ENCODE measurements around the gene TGFBR3L. TPM values are rescaled to one million over a fixed set of nuclear protein-coding genes. Genes with fewer than 3 reads are reported as not detected.

Gene TGFBR3L
- total RNA-seq, 2 donors from 2014 or later = not detected

DNA sequence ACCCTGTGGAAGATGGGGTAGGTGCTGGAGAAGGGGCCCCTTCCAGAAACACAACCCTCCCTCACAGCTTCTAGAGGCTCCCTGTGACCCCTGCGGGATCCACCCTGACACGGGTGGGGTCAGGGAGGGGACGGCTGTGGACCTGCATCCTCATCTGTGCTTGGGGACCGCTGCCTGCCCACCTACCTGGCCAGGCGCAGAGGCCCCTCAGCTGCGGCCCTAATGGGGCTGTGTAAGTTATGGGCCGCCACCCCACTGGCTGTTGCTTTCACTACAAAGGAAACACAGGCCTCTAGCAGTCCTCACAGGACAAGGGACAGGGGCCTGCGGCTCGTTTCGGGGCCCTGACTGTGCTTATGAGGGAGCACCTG lies 18.3 kb downstream of the TGFBR3L start:
- Histone ChIP-seq H3K27me3 (replicated peaks; ENCODE audit: insufficient read depth) (no peaks in the 10 kb centered on the region), H3K27ac (no peak overlapping the region), H3K4me3 (no peak overlapping the region), H3K36me3 (peaks cover 67% of the 10 kb centered on the region), H3K9me3 (no peaks in the 10 kb centered on the region), H3K4me1 (ENCODE audit: control insufficient read depth in 1 of 2, low read depth in 2 of 2) (peaks cover 21 to 32% of the 10 kb centered on the region in 2 donors)
- ATAC-seq (ENCODE audit: insufficient number of reproducible peaks, low FRiP score, low read depth) (no peak), DNase-seq (ENCODE audit: low spot score) (no peak)
- TF ChIP-seq, protein P1, sequence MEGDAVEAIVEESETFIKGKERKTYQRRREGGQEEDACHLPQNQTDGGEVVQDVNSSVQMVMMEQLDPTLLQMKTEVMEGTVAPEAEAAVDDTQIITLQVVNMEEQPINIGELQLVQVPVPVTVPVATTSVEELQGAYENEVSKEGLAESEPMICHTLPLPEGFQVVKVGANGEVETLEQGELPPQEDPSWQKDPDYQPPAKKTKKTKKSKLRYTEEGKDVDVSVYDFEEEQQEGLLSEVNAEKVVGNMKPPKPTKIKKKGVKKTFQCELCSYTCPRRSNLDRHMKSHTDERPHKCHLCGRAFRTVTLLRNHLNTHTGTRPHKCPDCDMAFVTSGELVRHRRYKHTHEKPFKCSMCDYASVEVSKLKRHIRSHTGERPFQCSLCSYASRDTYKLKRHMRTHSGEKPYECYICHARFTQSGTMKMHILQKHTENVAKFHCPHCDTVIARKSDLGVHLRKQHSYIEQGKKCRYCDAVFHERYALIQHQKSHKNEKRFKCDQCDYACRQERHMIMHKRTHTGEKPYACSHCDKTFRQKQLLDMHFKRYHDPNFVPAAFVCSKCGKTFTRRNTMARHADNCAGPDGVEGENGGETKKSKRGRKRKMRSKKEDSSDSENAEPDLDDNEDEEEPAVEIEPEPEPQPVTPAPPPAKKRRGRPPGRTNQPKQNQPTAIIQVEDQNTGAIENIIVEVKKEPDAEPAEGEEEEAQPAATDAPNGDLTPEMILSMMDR (IDR thresholded peaks at IDR 0.05) = no peak

DNA sequence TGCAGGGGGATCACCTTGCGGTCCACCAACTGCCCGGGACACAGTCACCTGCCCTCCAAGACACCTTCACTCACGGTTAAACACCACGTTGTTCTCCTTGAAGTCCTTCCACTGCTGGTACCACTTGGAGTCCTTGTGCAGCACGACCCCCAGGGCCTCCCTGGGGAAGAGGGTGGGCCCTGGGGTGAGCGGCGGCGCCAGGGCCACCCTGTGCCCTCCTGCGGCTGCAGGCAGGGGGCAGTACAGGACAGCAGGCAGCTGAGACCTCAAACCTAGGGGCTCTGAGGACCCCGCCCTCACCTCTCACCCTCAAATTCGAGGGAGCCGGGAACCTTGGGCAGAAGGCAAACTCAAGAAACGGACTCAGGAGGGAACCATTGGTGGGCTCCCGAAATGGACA lies 18.8 kb downstream of the TGFBR3L start:
- H3K9me3 ChIP-seq = no peaks in the 10 kb centered on the region
- DNase-seq (ENCODE audit: low spot score) = no peak
- peaks cover 72% of the 10 kb centered on the region for H3K36me3 ChIP-seq
- ATAC-seq (ENCODE audit: insufficient number of reproducible peaks, low FRiP score, low read depth) = no peak
- no peak overlapping the region for H3K27ac ChIP-seq
- TF ChIP-seq, protein P1 (IDR thresholded peaks at IDR 0.05) = no peak
- no peaks in the 10 kb centered on the region for H3K27me3 ChIP-seq (replicated peaks; ENCODE audit: insufficient read depth)
- H3K4me1 ChIP-seq (ENCODE audit: control insufficient read depth in 1 of 2, low read depth in 2 of 2) = peaks cover 16 to 27% of the 10 kb centered on the region in 2 donors
- no peak overlapping the region for H3K4me3 ChIP-seq

DNA sequence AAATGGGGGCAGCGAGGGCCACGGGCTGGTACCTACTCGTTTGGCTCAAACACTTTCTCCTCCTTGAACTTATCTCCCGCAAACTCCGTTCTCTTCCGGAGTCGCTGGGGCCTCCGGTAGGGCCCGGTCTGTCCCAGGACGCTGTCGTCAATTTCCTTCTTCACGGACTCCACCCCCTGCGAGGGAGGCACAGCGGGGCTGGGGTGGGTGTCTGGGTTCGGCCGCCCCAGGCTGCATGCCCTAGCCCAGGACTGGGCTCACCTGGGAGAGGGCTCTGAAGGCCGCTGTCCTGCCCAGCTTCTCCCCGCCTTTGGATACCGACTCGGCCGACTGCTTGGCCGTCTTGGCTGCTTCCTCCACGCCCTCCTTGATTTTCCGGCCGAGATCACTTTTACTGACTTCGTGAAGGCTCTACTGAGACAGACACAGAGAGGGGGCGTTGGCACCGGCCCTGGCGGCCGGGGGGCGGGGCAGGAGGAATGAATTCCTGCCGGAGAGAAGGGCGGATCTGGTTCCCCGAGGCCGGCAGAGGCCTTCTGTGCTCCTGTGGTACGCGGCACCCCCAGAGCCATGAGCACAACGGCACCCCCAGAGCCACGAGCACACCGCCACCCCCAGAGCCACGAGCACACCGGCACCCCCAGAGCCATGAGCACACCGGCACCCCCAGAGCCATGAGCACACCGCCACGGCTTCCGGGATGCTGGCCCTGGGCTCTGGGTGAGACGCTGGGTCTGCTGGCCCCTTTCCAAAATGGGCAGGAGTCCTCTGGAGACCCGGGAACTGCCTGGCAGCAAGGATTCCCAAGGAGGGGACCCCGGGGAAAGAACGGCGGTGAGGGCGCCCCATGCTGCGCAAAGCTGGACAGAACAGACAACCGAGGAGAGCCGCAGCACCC lies 19.4 kb downstream of the TGFBR3L start:
- H3K27ac ChIP-seq = no peak overlapping the region
- no peaks in the 10 kb centered on the region for H3K9me3 ChIP-seq
- peaks cover 15 to 24% of the 10 kb centered on the region in 2 donors for H3K4me1 ChIP-seq (ENCODE audit: control insufficient read depth in 1 of 2, low read depth in 2 of 2)
- H3K36me3 ChIP-seq = peaks cover 72% of the 10 kb centered on the region
- H3K4me3 ChIP-seq = no peak overlapping the region
- no peaks in the 10 kb centered on the region for H3K27me3 ChIP-seq (replicated peaks; ENCODE audit: insufficient read depth)
- TF ChIP-seq, protein P1 (IDR thresholded peaks at IDR 0.05) = no peak
- DNase-seq (ENCODE audit: low spot score) = no peak
- ATAC-seq (ENCODE audit: insufficient number of reproducible peaks, low FRiP score, low read depth) = no peak

DNA sequence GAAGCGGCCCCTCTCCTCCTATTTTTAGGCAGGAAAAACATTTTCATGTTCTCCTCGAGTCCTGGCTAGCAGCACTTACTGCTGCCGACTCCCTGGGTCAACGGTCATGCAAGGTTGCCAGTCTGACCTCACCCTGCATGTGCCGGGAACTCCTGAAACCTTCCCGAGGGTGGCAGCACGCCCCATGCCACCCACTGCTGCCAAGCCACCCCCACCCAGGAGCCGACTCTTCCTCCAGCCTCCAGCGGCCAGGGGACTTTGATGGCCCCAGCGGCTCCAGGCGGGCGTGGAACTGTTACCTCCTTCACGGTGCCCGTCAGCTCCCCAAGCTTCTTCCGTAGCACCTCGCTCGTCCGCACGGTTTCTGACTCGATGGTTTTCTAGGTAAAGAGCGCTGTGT lies 20.1 kb downstream of the TGFBR3L start:
- H3K27ac ChIP-seq = no peak overlapping the region
- TF ChIP-seq, protein P1 (IDR thresholded peaks at IDR 0.05) = no peak

DNA sequence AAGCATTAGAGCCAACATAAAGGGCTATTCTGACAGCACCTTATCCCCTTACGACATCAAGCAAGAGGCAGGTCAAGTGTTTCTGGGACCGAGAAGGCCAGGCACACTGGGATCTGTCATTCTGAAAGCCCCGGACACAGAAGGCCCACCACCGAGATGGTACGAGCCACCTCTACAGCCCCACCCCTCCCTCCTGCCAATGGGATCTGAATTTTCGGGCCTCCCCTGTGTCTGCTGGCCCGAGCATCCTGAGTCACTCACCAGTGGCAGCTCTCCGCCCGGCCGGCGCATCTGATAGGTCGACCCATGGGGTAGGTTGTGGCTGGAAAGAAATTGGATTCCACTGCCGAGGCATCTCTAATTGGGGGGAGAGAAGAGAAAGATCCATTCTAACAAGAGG lies 26.2 kb downstream of the TGFBR3L start:
- TF ChIP-seq, protein P1 (IDR thresholded peaks at IDR 0.05) = no peak
- Histone ChIP-seq H3K4me1 (ENCODE audit: control insufficient read depth in 1 of 2, low read depth in 2 of 2) (peaks cover 11 to 19% of the 10 kb centered on the region in 2 donors), H3K36me3 (peaks cover 39% of the 10 kb centered on the region)

More for the DNA sequence above, 20.1 kb downstream of the TGFBR3L start:
- Histone ChIP-seq H3K9me3 (no peaks in the 10 kb centered on the region), H3K4me3 (no peak overlapping the region), H3K36me3 (peaks cover 72% of the 10 kb centered on the region), H3K27me3 (replicated peaks; ENCODE audit: insufficient read depth) (no peaks in the 10 kb centered on the region), H3K4me1 (ENCODE audit: control insufficient read depth in 1 of 2, low read depth in 2 of 2) (peaks cover 8 to 17% of the 10 kb centered on the region in 2 donors)
- no peak for ATAC-seq (ENCODE audit: insufficient number of reproducible peaks, low FRiP score, low read depth)
- DNase-seq (ENCODE audit: low spot score) = no peak

More for the DNA sequence above, 26.2 kb downstream of the TGFBR3L start:
- no peak overlapping the region for H3K4me3 ChIP-seq
- H3K9me3 ChIP-seq = no peaks in the 10 kb centered on the region
- ATAC-seq (ENCODE audit: insufficient number of reproducible peaks, low FRiP score, low read depth) = no peak
- DNase-seq (ENCODE audit: low spot score) = no peak
- no peak overlapping the region for H3K27ac ChIP-seq
- H3K27me3 ChIP-seq (replicated peaks; ENCODE audit: insufficient read depth) = no peaks in the 10 kb centered on the region
